B cell (primary cell): ENCODE results near the gene LTB. TPM values are rescaled to one million over a fixed set of nuclear protein-coding genes. Genes with fewer than 3 reads are reported as not detected.

Source experiments
- ATAC-seq: fragments of 200-7000 bp; cut with Tn5 transposase; one replicate; pipeline ENCODE4 v1.10.0; 2021; ENCODE audit warnings: low read depth, mild to moderate bottlenecking, moderate number of reproducible peaks, moderate library complexity
- CTCF ChIA-PET: fragments of 350-600 bp; sonication (Branson Sonifier 250); formaldehyde crosslinking; loops from one replicate; lab custom pipeline; 2021; ENCODE audit warnings: antibody characterized with exemption, inconsistent platforms; lab: Charles Lee
- POLR2A ChIA-PET: fragments of 350-600 bp; sonication (Branson Sonifier 250); formaldehyde crosslinking; loops from one replicate; lab custom pipeline; 2021; ENCODE audit warnings: antibody characterized with exemption; lab: Charles Lee
- DNase-seq: peaks from one replicate; pipeline ENCODE4 v3.0.0; 2013
- H2AFZ ChIP-seq: 2 replicates; pipeline ENCODE4 v1.6.1; 2012; ENCODE audit warnings: mild to moderate bottlenecking, low read depth, low read length; ENCODE audit not compliant: insufficient read depth, poor library complexity, severe bottlenecking
- H3K27ac ChIP-seq, 2 donors: 1 replicate in 1 of 2; 2 replicates in 1 of 2; pipeline ENCODE4 v1.5.1; 2012 to 2013; ENCODE audit warnings: low read length in 2 of 2, mild to moderate bottlenecking in 2 of 2, moderate library complexity in 1 of 2
- H3K27me3 ChIP-seq, 4 experiments: fragments of 200-600 bp in 1 of 4; sonication (generic) in 1 of 4; replicated peaks in 1 of 4; 1 replicate in 2 of 4; 2 replicates in 2 of 4; pipeline versions ENCODE4 v1.6.1 to v1.7.0; 2013 to 2016; ENCODE audit warnings: low read length in 3 of 4, mild to moderate bottlenecking in 2 of 4, mixed read lengths in 1 of 4, moderate library complexity in 1 of 4; ENCODE audit not compliant: insufficient read depth in 4 of 4, control insufficient read depth in 3 of 4; ENCODE audit errors: control extremely low read depth in 1 of 4
- H3K36me3 ChIP-seq, 2 experiments: replicated peaks in 1 of 2; 1 replicate in 1 of 2; 2 replicates in 1 of 2; pipeline versions ENCODE4 v1.6.1 to v1.7.1; 2013; ENCODE audit warnings: low read length in 1 of 2; ENCODE audit not compliant: insufficient read depth in 2 of 2, control insufficient read depth in 1 of 2; ENCODE audit errors: control extremely low read depth in 1 of 2, extremely low read depth in 1 of 2
- H3K4me1 ChIP-seq, 2 donors: fragments of 200-600 bp in 1 of 2; sonication (generic) in 1 of 2; 1 replicate in 1 of 2; 2 replicates in 1 of 2; pipeline versions ENCODE4 v1.5.1 to v1.6.1; 2013 to 2017; ENCODE audit warnings: low read length in 2 of 2; ENCODE audit not compliant: control insufficient read depth in 2 of 2, insufficient read depth in 2 of 2
- H3K4me2 ChIP-seq: replicated peaks from 2 replicates; pipeline ENCODE3; 2012; ENCODE audit warnings: mild to moderate bottlenecking, low read depth, low read length; ENCODE audit not compliant: poor library complexity, severe bottlenecking
- H3K4me3 ChIP-seq, 5 experiments: fragments of 200-600 bp in 1 of 5; sonication (generic) in 1 of 5; 1 replicate in 3 of 5; 2 replicates in 2 of 5; pipeline versions ENCODE4 v1.5.1 to v1.7.0; 2011 to 2016; ENCODE audit warnings: low read length in 4 of 5, mild to moderate bottlenecking in 4 of 5, low read depth in 2 of 5, control low read depth in 1 of 5, moderate library complexity in 1 of 5; ENCODE audit not compliant: insufficient read depth in 1 of 5; ENCODE audit errors: control extremely low read depth in 1 of 5, extremely low read depth in 1 of 5
- H3K79me2 ChIP-seq: fragments of 200-600 bp; sonication (generic); one replicate; pipeline ENCODE4 v1.6.0; 2016; ENCODE audit warnings: low read length; ENCODE audit not compliant: control insufficient read depth, insufficient read depth
- H3K9ac ChIP-seq: fragments of 200-600 bp; sonication (generic); 2 replicates; pipeline ENCODE4 v1.6.1; 2017; ENCODE audit warnings: mild to moderate bottlenecking, low read length, moderate library complexity
- H3K9me3 ChIP-seq, 3 donors: one replicate each; pipeline versions ENCODE4 v1.6.1 to v1.7.1; 2013; ENCODE audit warnings: low read length in 2 of 3; ENCODE audit not compliant: control insufficient read depth in 2 of 3, insufficient read depth in 1 of 3; ENCODE audit errors: control extremely low read depth in 1 of 3
- H4K20me1 ChIP-seq: 2 replicates; pipeline ENCODE4 v1.6.0; 2012; ENCODE audit warnings: mild to moderate bottlenecking, low read length; ENCODE audit not compliant: insufficient read depth, control insufficient read depth, poor library complexity, severe bottlenecking
- H3K27ac Mint-ChIP-seq: one replicate; pipeline ENCODE4 v1.8.0; 2021; ENCODE audit warnings: mixed read lengths
- H3K27me3 Mint-ChIP-seq: one replicate; pipeline ENCODE4 v1.8.0; 2021; ENCODE audit warnings: mixed read lengths
- H3K4me1 Mint-ChIP-seq: one replicate; pipeline ENCODE4 v1.8.0; 2021; ENCODE audit warnings: mixed read lengths
- H3K4me3 Mint-ChIP-seq: one replicate; pipeline ENCODE4 v1.8.0; 2021; ENCODE audit warnings: mixed read lengths
- H3K9me3 Mint-ChIP-seq: one replicate; pipeline ENCODE4 v1.8.0; 2022; ENCODE audit warnings: mixed read lengths; ENCODE audit not compliant: insufficient read depth
- EZH2 ChIP-seq: IDR thresholded peaks from 2 replicates; pipeline ENCODE4 v1.6.1; 2012; ENCODE audit warnings: borderline replicate concordance, low read depth, mild to moderate bottlenecking, moderate library complexity, low read length; ENCODE audit not compliant: insufficient read depth, poor library complexity, severe bottlenecking
- WGBS: methylation state at CpG from one replicate; pipeline ENCODE4 v1.1.5; 2013; ENCODE audit warnings: missing lambda C conversion rate; ENCODE audit not compliant: insufficient coverage; 5-methylcytosine and 5-hydroxymethylcytosine counted together
- intact Hi-C: fragments of 100-400 bp; cut with micrococcal nuclease; formaldehyde crosslinking; loops from one replicate; pipeline ENCODE4 v1.10.0; 2022
- polyA plus RNA-seq: library from polyadenylated mRNA; depleted of rRNA; stranded (reverse); fragments of >200 nt; gene quantifications from 2 replicates; pipeline ENCODE4 v1.2.3, GENCODE V29; 2012
- total RNA-seq, 2 donors: library from RNA; stranded (reverse); fragments of 120-200 nt in 1 of 2; gene quantifications; 1 replicate in 1 of 2; 2 replicates in 1 of 2; pipeline versions ENCODE4 v1.2.3 to v1.2.4, GENCODE V29; 2013 to 2022
- TF ChIP-seq, protein P1 (sequence below): fragments of 200-600 bp; IDR thresholded peaks from one replicate; pipeline ENCODE4 v1.8.0; 2022; ENCODE audit warnings: antibody characterized with exemption, mild to moderate bottlenecking

The LTB gene
- total and polyA plus RNA-seq, 2 donors (not counting 1 experiment from before 2014, with no cell fraction given), result 488 to 938 TPM

GRCh38 chr6:31620586-31621319 lies 38.5 kb upstream of the LTB start, which contains the start of gene PRRC2A:
Gene PRRC2A, plus strand, starts transcription at chr6:31620715. Its CDS starts 2,075 bp downstream, at chr6:31622790.
- Histone ChIP-seq H4K20me1 (peaks cover 6% of the 10 kb centered on the region), H3K79me2 (peaks cover 21% of the 10 kb centered on the region), H3K4me1 (peaks cover 19 to 27% of the 10 kb centered on the region in 2 donors), H3K27ac (peak within 1 kb of the TSS; percentile 97 to 99), H3K9ac (peak within 1 kb of the TSS; percentile 90), H3K36me3 (peaks cover 4 to 33% of the 10 kb centered on the region in 2 experiments), H3K4me3 (peak within 1 kb of the TSS; percentile 69 to 90 (median 84)), H3K9me3 (peaks cover 0 to 6% (median 0%) of the 10 kb centered on the region in 3 donors), H3K27me3 (no peaks in the 10 kb centered on the region), H2AFZ (peak within 1 kb of the TSS; percentile 76), H3K4me2 (peak within 1 kb of the TSS; percentile 90)
- under 1% methylated on average over 43 of the region's 67 CpGs for WGBS
- ATAC-seq (peak; percentile 28), DNase-seq (no peak)
- Mint-ChIP-seq H3K27me3 (no peaks in the 10 kb centered on the region), H3K9me3 (no peaks in the 10 kb centered on the region), H3K27ac (peak within 1 kb of the TSS; percentile 95), H3K4me1 (peaks cover 37% of the 10 kb centered on the region), H3K4me3 (peak within 1 kb of the TSS; percentile 86)
- TF ChIP-seq, protein P1, sequence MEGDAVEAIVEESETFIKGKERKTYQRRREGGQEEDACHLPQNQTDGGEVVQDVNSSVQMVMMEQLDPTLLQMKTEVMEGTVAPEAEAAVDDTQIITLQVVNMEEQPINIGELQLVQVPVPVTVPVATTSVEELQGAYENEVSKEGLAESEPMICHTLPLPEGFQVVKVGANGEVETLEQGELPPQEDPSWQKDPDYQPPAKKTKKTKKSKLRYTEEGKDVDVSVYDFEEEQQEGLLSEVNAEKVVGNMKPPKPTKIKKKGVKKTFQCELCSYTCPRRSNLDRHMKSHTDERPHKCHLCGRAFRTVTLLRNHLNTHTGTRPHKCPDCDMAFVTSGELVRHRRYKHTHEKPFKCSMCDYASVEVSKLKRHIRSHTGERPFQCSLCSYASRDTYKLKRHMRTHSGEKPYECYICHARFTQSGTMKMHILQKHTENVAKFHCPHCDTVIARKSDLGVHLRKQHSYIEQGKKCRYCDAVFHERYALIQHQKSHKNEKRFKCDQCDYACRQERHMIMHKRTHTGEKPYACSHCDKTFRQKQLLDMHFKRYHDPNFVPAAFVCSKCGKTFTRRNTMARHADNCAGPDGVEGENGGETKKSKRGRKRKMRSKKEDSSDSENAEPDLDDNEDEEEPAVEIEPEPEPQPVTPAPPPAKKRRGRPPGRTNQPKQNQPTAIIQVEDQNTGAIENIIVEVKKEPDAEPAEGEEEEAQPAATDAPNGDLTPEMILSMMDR, result no peak
- no peak for TF ChIP-seq EZH2
- CTCF ChIA-PET, result interaction anchor here (0.8 to 2.3 kb wide), 5 partner anchors 15 to 70 kb away, joined by 5 to 9 read pairs (median 5); partner anchors contain the start of gene NCR3
- intact Hi-C loops, result loop anchor here (1.0 to 5.0 kb wide), 9 partner anchors 22 to 337 kb away; partner anchors contain the start of genes BAG6, EHMT2, LSM2 and NELFE
- POLR2A ChIA-PET, result interaction anchor here (0.6 to 1.7 kb wide), 13 partner anchors 18 to 408 kb away, joined by 3 to 7 read pairs (median 5); partner anchors contain the start of genes ATP6V1G2, BAG6, C6orf47 and DDX39B
